HepG2 (cell line): ENCODE data around the gene FAM117B. TPM values are rescaled to one million over a fixed set of nuclear protein-coding genes. Genes with fewer than 3 reads are reported as not detected.

ENCODE experiments used
- ELF3 ChIP-seq: IDR thresholded peaks from 2 replicates; pipeline ENCODE4 v1.6.1; 2016; ENCODE audit warnings: missing genetic modification reagents, missing compliant biosample characterization
- GMEB2 ChIP-seq: IDR thresholded peaks from 2 replicates; pipeline ENCODE4 v1.6.1; 2016; ENCODE audit warnings: missing biosample characterization, missing genetic modification reagents, low read depth
- GPBP1L1 ChIP-seq: sonication (generic); formaldehyde crosslinking; IDR thresholded peaks from 2 replicates; pipeline ENCODE4 v1.5.0; 2020; ENCODE audit warnings: mild to moderate bottlenecking, missing genetic modification reagents
- HDAC2 ChIP-seq: sonication (generic); formaldehyde crosslinking; IDR thresholded peaks from 2 replicates; pipeline ENCODE4 v1.4.0; 2020; ENCODE audit warnings: missing genetic modification reagents
- HOMEZ ChIP-seq: IDR thresholded peaks from 2 replicates; pipeline ENCODE4 v1.6.1; 2016; ENCODE audit warnings: low read depth
- MEIS1 ChIP-seq: sonication (generic); formaldehyde crosslinking; IDR thresholded peaks from 2 replicates; pipeline ENCODE4 v1.9.0; 2021; ENCODE audit warnings: mild to moderate bottlenecking, missing genetic modification reagents, moderate library complexity, borderline replicate concordance
- POGZ ChIP-seq: sonication (generic); formaldehyde crosslinking; IDR thresholded peaks from 2 replicates; pipeline ENCODE4 v1.4.0; 2020; ENCODE audit warnings: mild to moderate bottlenecking, missing genetic modification reagents
- REXO4 ChIP-seq: sonication (generic); formaldehyde crosslinking; IDR thresholded peaks from 2 replicates; pipeline ENCODE4 v1.8.0; 2022; ENCODE audit warnings: missing genetic modification reagents, mild to moderate bottlenecking, borderline replicate concordance
- ZC3H4 ChIP-seq: sonication (generic); formaldehyde crosslinking; IDR thresholded peaks from 2 replicates; pipeline ENCODE4 v1.4.0; 2020; ENCODE audit warnings: missing genetic modification reagents, borderline replicate concordance
- ZFYVE20 ChIP-seq: sonication (generic); formaldehyde crosslinking; IDR thresholded peaks from 2 replicates; pipeline ENCODE4 v1.8.0; 2023; ENCODE audit warnings: low read depth, mild to moderate bottlenecking, moderate library complexity, missing genetic modification reagents, borderline replicate concordance
- ZNF143 ChIP-seq: sonication (generic); formaldehyde crosslinking; IDR thresholded peaks from 2 replicates; pipeline ENCODE4 v1.4.0; 2020; ENCODE audit warnings: missing genetic modification reagents
- ZNF382 ChIP-seq: sonication (generic); formaldehyde crosslinking; IDR thresholded peaks from 2 replicates; pipeline ENCODE4 v1.5.0; 2020; ENCODE audit warnings: missing genetic modification reagents, mild to moderate bottlenecking, borderline replicate concordance
- ZNF609 ChIP-seq: sonication (generic); formaldehyde crosslinking; IDR thresholded peaks from 2 replicates; pipeline ENCODE4 v1.4.0; 2020; ENCODE audit warnings: mild to moderate bottlenecking, missing genetic modification reagents, borderline replicate concordance
- ZNF629 ChIP-seq: sonication (generic); formaldehyde crosslinking; conservative IDR thresholded peaks from 2 replicates; pipeline ENCODE4 v1.5.0; 2020; ENCODE audit warnings: missing genetic modification reagents
- ZNF644 ChIP-seq: IDR thresholded peaks from 2 replicates; pipeline ENCODE4 v1.6.1; 2016; ENCODE audit warnings: low read depth
- ZNF768 ChIP-seq: sonication (generic); formaldehyde crosslinking; IDR thresholded peaks from 2 replicates; pipeline ENCODE4 v1.4.0; 2020; ENCODE audit warnings: missing genetic modification reagents
- ZNF83 ChIP-seq: sonication (generic); formaldehyde crosslinking; IDR thresholded peaks from 2 replicates; pipeline ENCODE4 v1.4.0; 2020; ENCODE audit warnings: missing genetic modification reagents, mild to moderate bottlenecking, borderline replicate concordance
- polyA plus RNA-seq, 8 experiments: library from polyadenylated mRNA; depleted of rRNA in 3 of 8; stranded (reverse) in 7 of 8; unstranded in 1 of 8; fragments of >200 nt; fragmentation: Illumina TruSeq in 4 of 8; extraction: Trizol in 4 of 8; gene quantifications; 2 replicates each; pipeline versions ENCODE4 v1.2.1 to v1.2.3, GENCODE V29; 2011 to 2016; ENCODE audit warnings: low read depth in 4 of 8, missing spikeins in 1 of 8, mixed read lengths in 1 of 8; ENCODE audit not compliant: insufficient read depth in 1 of 8
- total RNA-seq, 5 experiments: library from RNA; depleted of rRNA; stranded (reverse); fragments of >200 nt; fragmentation: Illumina TruSeq; extraction: Trizol; gene quantifications; 2 replicates each; pipeline ENCODE4 v1.2.3, GENCODE V29; 2016; ENCODE audit warnings: low read depth in 1 of 5

Gene FAM117B
- total and polyA plus RNA-seq, 2 of the 13 experiments (the other 11 are each of a cell fraction or from before 2014, with no cell fraction given) = 5.8 to 11.0 TPM

GRCh38 chr2:202588647-202589581 lies 45.9 kb upstream of the FAM117B start (continued):
- no peak for TF ChIP-seq ZNF768 (CRISPR knock-in tag)
- TF ChIP-seq ZC3H4 = no peak
- no peak for TF ChIP-seq REXO4 (CRISPR knock-in tag)
- TF ChIP-seq ZNF143 (CRISPR knock-in tag) = peak; percentile 27; the same call in 1 of the 2 replicates
- 0 out of 2 replicates have a peak, but pooled peaks have one; percentile 40 for TF ChIP-seq ZFYVE20 (CRISPR knock-in tag)
- TF ChIP-seq HDAC2 (CRISPR knock-in tag) = peak; percentile 89
- peak; percentile 22; the same call in 1 of the 2 replicates for TF ChIP-seq ZNF629 (CRISPR knock-in tag)
- peak; percentile 54; the same call in 1 of the 2 replicates for TF ChIP-seq ELF3
- no peak for TF ChIP-seq GPBP1L1 (CRISPR knock-in tag)
- 0 out of 2 replicates have a peak, but pooled peaks have one; percentile 41 for TF ChIP-seq ZNF609 (CRISPR knock-in tag)
- peak; percentile 81 for TF ChIP-seq HOMEZ (CRISPR knock-in tag)
- no peak for TF ChIP-seq ZNF83 (CRISPR knock-in tag)
- TF ChIP-seq POGZ (CRISPR knock-in tag) = peak; percentile 89
- TF ChIP-seq ZNF382 = no peak
- TF ChIP-seq ZNF644 = no peak
- TF ChIP-seq MEIS1 (CRISPR knock-in tag) = peak; percentile 54; the same call in 1 of the 2 replicates
- TF ChIP-seq GMEB2 = no peak
